BLaER1 (cell line): ENCODE measurements around the gene HK3.
A peak's percentile ranks its signal among the peaks of the same experiment; 100 is the strongest.

Source experiments
- H3K27ac ChIP-seq: shearing (Covaris generic); formaldehyde crosslinking; 2 replicates; pipeline ENCODE4 v1.8.1; 2022
- H3K27me3 ChIP-seq: shearing (Covaris generic); formaldehyde crosslinking; 2 replicates; pipeline ENCODE4 v1.8.1; 2022
- H3K36me3 ChIP-seq: shearing (Covaris generic); formaldehyde crosslinking; 2 replicates; pipeline ENCODE4 v1.8.1; 2022
- H3K4me1 ChIP-seq: shearing (Covaris generic); formaldehyde crosslinking; 2 replicates; pipeline ENCODE4 v1.8.1; 2022
- H3K4me2 ChIP-seq: shearing (Covaris generic); formaldehyde crosslinking; 2 replicates; pipeline ENCODE4 v1.8.1; 2022
- H3K4me3 ChIP-seq: shearing (Covaris generic); formaldehyde crosslinking; 2 replicates; pipeline ENCODE4 v1.8.1; 2022
- H3K9ac ChIP-seq: shearing (Covaris generic); formaldehyde crosslinking; 2 replicates; pipeline ENCODE4 v1.8.1; 2022
- H3K9me3 ChIP-seq: shearing (Covaris generic); formaldehyde crosslinking; 2 replicates; pipeline ENCODE4 v1.8.1; 2022
- H4K20me1 ChIP-seq: shearing (Covaris generic); formaldehyde crosslinking; 2 replicates; pipeline ENCODE4 v1.8.1; 2022
- Cebpa-rat ChIP-seq: shearing (Covaris generic); IDR thresholded peaks from 2 replicates; pipeline ENCODE4 v1.8.1; 2022

HK3 gene, protein sequence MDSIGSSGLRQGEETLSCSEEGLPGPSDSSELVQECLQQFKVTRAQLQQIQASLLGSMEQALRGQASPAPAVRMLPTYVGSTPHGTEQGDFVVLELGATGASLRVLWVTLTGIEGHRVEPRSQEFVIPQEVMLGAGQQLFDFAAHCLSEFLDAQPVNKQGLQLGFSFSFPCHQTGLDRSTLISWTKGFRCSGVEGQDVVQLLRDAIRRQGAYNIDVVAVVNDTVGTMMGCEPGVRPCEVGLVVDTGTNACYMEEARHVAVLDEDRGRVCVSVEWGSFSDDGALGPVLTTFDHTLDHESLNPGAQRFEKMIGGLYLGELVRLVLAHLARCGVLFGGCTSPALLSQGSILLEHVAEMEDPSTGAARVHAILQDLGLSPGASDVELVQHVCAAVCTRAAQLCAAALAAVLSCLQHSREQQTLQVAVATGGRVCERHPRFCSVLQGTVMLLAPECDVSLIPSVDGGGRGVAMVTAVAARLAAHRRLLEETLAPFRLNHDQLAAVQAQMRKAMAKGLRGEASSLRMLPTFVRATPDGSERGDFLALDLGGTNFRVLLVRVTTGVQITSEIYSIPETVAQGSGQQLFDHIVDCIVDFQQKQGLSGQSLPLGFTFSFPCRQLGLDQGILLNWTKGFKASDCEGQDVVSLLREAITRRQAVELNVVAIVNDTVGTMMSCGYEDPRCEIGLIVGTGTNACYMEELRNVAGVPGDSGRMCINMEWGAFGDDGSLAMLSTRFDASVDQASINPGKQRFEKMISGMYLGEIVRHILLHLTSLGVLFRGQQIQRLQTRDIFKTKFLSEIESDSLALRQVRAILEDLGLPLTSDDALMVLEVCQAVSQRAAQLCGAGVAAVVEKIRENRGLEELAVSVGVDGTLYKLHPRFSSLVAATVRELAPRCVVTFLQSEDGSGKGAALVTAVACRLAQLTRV

DNA sequence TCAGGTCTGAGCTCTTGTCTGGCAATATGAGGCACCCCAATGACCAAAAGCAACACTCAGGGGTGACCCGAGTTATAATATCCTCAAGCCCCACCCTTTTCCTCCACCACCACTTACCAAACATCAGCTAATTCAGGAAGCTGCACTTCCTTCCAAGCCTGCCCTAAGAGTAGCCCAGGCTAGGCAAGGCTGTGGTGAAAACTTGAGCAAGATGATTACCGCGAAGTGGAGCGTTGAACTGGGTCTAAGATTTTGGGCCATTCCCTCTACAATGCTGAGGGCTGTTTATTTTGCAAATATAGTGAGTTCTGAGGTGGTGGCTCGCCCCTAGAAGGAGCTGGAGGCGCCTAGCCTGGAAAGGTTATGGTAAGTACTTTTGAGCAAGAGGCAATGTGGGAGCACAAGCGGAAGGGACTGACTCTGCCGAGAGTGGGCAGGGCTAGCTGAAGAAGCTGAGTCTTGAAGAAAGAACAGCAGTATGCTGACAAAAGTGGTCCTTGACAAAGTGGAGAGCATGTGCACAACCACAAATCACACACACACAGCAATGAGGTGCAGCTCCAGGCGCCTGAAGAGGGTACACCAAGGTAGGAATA is at the start of gene HK3:
TSS of gene HK3 (minus strand) at position 51 of the 596 bp plus-strand sequence. CDS start 3,187 bp downstream, outside the sequence.
- no peak within 1 kb of the TSS for H3K4me3 ChIP-seq
- no peak within 1 kb of the TSS for H3K9ac ChIP-seq

DNA sequence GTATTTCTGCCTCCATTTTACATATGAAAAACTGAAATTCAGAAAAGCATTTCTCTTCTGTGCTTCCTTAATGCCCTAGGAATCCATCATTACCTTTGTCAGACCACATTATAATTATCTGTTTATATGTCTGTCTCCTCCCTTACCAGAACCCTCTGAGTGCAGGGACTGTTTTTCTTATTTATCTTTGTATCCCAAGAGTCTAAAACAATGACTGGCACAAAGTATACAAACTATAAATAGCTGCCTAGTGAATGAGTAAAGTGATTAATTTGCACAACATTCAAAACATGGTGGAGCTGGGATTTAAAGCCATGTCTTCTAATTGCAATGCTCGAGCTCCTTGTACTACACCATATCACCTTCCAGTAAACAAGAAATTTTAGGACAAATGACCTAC is 49.3 kb upstream of the HK3 start:
- Histone ChIP-seq H3K4me2 (no peak overlapping the region), H3K9me3 (no peaks in the 10 kb centered on the region), H3K36me3 (peaks cover 82% of the 10 kb centered on the region), H3K27me3 (no peaks in the 10 kb centered on the region), H3K9ac (no peak overlapping the region), H4K20me1 (peaks cover 39% of the 10 kb centered on the region; the same call in 1 of the 2 replicates), H3K4me1 (no peaks in the 10 kb centered on the region), H3K4me3 (no peak overlapping the region), H3K27ac (no peak overlapping the region)
- TF ChIP-seq Cebpa-rat = no peak

More for the DNA sequence above, at the start of gene HK3:
- no peak within 1 kb of the TSS for H3K27ac ChIP-seq
- H3K4me2 ChIP-seq = peak within 1 kb of the TSS; percentile 43
- H3K4me1 ChIP-seq = peaks cover 21% of the 10 kb centered on the region
- no peaks in the 10 kb centered on the region for H3K27me3 ChIP-seq
- TF ChIP-seq Cebpa-rat = no peak
- H3K36me3 ChIP-seq = peaks cover 36% of the 10 kb centered on the region
- peaks cover 46% of the 10 kb centered on the region; the same call in 1 of the 2 replicates for H4K20me1 ChIP-seq
- no peaks in the 10 kb centered on the region for H3K9me3 ChIP-seq

DNA sequence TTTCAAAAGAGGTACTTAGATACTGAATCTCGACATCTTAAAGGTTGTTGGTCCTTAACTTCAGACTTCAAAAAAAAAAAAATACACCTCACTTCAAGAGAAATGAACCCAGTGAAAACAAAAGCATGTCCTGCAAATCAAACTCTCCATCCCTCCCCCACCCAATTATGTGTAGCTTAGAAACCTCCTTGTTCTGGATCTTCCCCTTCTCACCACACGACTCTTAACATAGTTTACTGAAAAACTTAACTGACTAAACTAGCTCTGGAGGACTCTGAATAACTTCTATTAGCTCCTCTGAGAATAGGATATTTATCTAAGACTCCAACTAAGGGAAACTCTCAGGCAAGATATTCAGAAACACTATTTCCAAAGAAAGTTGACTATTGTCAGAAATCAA is 48.7 kb upstream of the HK3 start:
- Histone ChIP-seq H3K4me3 (no peak overlapping the region), H4K20me1 (peaks cover 39% of the 10 kb centered on the region; the same call in 1 of the 2 replicates), H3K36me3 (peaks cover 85% of the 10 kb centered on the region), H3K27ac (no peak overlapping the region), H3K9me3 (no peaks in the 10 kb centered on the region), H3K4me2 (no peak overlapping the region), H3K4me1 (no peaks in the 10 kb centered on the region), H3K9ac (no peak overlapping the region), H3K27me3 (no peaks in the 10 kb centered on the region)
- no peak for TF ChIP-seq Cebpa-rat

DNA sequence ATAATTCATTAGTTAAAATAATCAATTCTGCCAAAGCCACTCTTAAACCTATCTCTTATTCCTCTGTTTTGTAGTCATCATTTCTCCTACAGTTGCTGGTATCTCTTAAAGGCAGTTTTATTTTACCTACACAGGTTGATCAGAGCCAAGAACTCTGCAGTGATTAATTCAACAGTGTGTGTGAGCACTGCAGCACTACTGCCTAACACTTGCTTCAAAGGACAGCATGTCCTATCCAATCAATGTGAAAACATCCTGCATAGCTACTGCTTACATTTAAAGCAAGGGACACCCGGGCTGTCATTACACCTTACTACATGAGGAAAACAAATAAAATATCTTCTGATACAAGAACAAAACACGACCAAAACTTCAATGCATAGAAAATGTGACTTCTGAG is 45.1 kb upstream of the HK3 start:
- TF ChIP-seq Cebpa-rat = no peak
- H3K36me3 ChIP-seq = peaks cover 92% of the 10 kb centered on the region
- no peak overlapping the region for H3K4me3 ChIP-seq
- no peak overlapping the region for H3K4me2 ChIP-seq
- H3K9me3 ChIP-seq = no peaks in the 10 kb centered on the region
- H4K20me1 ChIP-seq = peaks cover 53% of the 10 kb centered on the region; the same call in 1 of the 2 replicates
- no peak overlapping the region for H3K27ac ChIP-seq
- no peak overlapping the region for H3K9ac ChIP-seq
- no peaks in the 10 kb centered on the region for H3K4me1 ChIP-seq
- no peaks in the 10 kb centered on the region for H3K27me3 ChIP-seq

DNA sequence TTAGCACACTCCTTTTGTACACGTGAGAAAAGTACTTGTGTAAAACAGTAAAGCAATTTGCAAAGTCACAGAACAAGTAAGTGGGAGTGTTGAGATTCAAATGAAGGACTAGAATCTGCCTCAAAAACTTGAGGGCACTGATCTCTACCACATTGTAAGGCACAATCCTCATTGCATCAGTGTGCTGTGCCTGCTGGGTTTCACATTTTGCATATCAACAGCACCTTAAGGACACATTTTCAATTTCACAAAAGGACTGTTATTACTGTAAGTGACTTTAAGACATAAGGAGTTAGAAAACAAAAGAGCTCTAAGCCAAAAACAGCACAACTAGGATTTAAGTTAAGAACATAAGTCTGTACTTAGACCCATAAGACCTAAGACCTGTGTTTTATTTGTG is 44.7 kb upstream of the HK3 start:
- no peak overlapping the region for H3K9ac ChIP-seq
- H3K4me3 ChIP-seq = no peak overlapping the region
- H3K9me3 ChIP-seq = no peaks in the 10 kb centered on the region
- H3K36me3 ChIP-seq = peaks cover 93% of the 10 kb centered on the region
- no peaks in the 10 kb centered on the region for H3K4me1 ChIP-seq
- H3K27ac ChIP-seq = no peak overlapping the region
- H3K27me3 ChIP-seq = no peaks in the 10 kb centered on the region
- H3K4me2 ChIP-seq = no peak overlapping the region
- H4K20me1 ChIP-seq = peaks cover 53% of the 10 kb centered on the region; the same call in 1 of the 2 replicates
- no peak for TF ChIP-seq Cebpa-rat

DNA sequence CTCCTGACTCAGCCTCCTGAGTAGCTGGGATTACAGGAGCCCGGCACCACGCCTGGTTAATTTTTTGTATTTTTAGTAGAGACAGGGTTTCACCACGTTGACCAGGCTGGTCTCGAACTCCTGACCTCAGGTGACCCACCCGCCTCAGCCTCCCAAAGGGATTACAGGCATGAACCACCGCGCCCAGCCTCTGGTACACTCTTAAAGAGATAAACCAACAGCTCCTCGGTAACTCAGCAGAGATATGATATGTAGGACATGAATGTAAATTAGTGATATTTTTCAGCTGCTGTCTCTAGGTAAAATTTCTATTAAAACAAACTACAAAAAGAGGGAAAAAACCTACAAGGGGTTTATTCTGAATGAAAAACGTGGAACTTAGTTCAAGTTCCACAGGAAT is 42.8 kb upstream of the HK3 start:
- H3K4me1 ChIP-seq = no peaks in the 10 kb centered on the region
- no peak overlapping the region for H3K27ac ChIP-seq
- no peak for TF ChIP-seq Cebpa-rat
- no peak overlapping the region for H3K9ac ChIP-seq
- no peaks in the 10 kb centered on the region for H3K9me3 ChIP-seq
- H3K36me3 ChIP-seq = peaks cover 93% of the 10 kb centered on the region
- H3K27me3 ChIP-seq = no peaks in the 10 kb centered on the region
- peaks cover 60% of the 10 kb centered on the region; the same call in 1 of the 2 replicates for H4K20me1 ChIP-seq
- H3K4me3 ChIP-seq = no peak overlapping the region
- no peak overlapping the region for H3K4me2 ChIP-seq

DNA sequence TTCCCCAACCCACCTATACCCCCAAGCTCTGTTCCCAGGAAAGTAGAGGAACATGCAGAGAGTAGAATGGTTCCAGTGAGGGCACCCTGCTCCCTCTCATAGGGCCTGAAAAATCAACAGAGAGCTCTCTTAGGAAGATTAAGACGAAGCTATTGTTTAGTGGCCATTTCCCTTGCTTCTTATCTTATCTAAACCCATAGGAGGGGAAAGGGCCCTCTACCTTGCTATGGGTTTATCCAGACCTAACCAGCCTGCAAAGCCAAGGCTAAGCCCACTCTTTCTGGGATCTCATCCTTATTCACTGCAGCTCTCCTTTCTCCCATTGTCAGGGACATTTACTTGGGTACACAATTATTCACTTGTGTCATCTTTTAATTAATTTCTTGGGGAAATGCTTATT is 39.3 kb upstream of the HK3 start:
- peaks cover 94% of the 10 kb centered on the region for H3K36me3 ChIP-seq

DNA sequence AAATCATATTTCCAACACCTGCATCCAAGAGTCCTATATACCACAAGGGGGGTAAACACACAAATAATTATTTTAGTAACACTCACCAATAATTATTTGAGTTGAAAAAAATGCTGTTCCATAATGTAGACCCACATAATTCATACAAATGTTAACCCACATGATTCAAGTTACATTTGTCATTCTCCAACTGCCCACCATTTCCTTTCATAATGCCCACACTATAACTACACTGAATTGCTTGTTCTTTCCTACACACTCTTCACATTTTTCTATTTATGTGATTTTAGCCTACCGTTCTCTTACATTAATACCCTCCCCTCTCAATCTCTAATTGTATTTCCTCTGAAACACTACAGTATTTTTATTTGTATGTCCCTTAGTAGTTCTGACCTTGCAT is 35.9 kb upstream of the HK3 start:
- H3K4me3 ChIP-seq = no peak overlapping the region
- H3K4me1 ChIP-seq = no peaks in the 10 kb centered on the region
- no peak overlapping the region for H3K27ac ChIP-seq
- no peaks in the 10 kb centered on the region for H3K27me3 ChIP-seq
- no peaks in the 10 kb centered on the region for H3K9me3 ChIP-seq
- H3K4me2 ChIP-seq = no peak overlapping the region
- no peak overlapping the region for H3K9ac ChIP-seq
- peaks cover 95% of the 10 kb centered on the region for H3K36me3 ChIP-seq
- peaks cover 60% of the 10 kb centered on the region for H4K20me1 ChIP-seq
- no peak for TF ChIP-seq Cebpa-rat

More for the DNA sequence above, 39.3 kb upstream of the HK3 start:
- Histone ChIP-seq H4K20me1 (peaks cover 50% of the 10 kb centered on the region), H3K4me3 (no peak overlapping the region), H3K27ac (no peak overlapping the region), H3K4me1 (no peaks in the 10 kb centered on the region), H3K4me2 (no peak overlapping the region), H3K27me3 (no peaks in the 10 kb centered on the region), H3K9me3 (no peaks in the 10 kb centered on the region), H3K9ac (no peak overlapping the region)
- no peak for TF ChIP-seq Cebpa-rat

DNA sequence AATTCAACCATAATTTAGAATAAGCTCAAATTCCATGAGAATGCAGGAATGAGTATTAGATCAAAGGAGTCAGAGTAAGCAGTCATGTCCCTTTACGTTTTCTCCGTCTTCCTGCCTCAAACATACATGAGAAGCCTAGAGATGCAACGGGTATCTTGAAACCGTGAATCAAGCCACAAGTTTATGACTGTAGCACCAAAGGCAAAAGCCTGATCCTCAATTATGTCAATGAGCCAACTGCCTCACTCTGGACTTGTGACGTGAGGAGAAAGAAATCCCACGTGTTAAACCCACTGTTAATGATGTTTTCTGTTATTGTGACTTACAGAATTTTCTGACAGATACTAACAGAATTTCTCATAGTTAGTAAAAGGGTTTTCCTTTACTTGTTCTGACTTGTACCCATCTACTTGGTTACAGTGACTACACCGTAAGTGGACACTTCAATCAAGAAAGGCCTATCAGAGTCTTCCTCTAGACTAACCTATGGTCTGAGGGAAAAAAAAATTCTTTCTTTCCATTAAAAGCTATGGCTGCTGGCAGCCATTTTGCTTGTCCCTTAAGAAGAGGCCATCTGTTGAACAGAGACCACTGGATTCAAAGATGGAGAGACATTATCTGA is 35.3 kb upstream of the HK3 start:
- TF ChIP-seq Cebpa-rat = no peak
- H3K36me3 ChIP-seq = peaks cover 95% of the 10 kb centered on the region
- no peak overlapping the region for H3K9ac ChIP-seq
- H3K27ac ChIP-seq = no peak overlapping the region
- no peaks in the 10 kb centered on the region for H3K27me3 ChIP-seq
- H3K9me3 ChIP-seq = no peaks in the 10 kb centered on the region
- no peak overlapping the region for H3K4me2 ChIP-seq
- no peaks in the 10 kb centered on the region for H3K4me1 ChIP-seq
- H4K20me1 ChIP-seq = peaks cover 58% of the 10 kb centered on the region
- H3K4me3 ChIP-seq = no peak overlapping the region
